Keratinocyte (primary cell): ENCODE results near the gene P2RX3.

Source experiments
- EZH2 ChIP-seq: IDR thresholded peaks from one replicate; pipeline ENCODE4 v1.6.1; 2012; ENCODE audit warnings: inconsistent platforms, mild to moderate bottlenecking, low read length, moderate library complexity
- TF ChIP-seq, protein P1 (sequence below), 3 experiments: IDR thresholded peaks in 1 of 3; conservative IDR thresholded peaks in 1 of 3; optimal IDR thresholded peaks in 1 of 3; 2 replicates in 2 of 3; 3 replicates in 1 of 3; pipeline versions ENCODE3 to v1.5.1; 2011; ENCODE audit warnings: low read length in 3 of 3, mild to moderate bottlenecking in 3 of 3, moderate library complexity in 2 of 3, control low read depth in 1 of 3, inconsistent platforms in 1 of 3; ENCODE audit not compliant: insufficient read depth in 2 of 3; ENCODE audit errors: extremely low read depth in 1 of 3

DNA sequence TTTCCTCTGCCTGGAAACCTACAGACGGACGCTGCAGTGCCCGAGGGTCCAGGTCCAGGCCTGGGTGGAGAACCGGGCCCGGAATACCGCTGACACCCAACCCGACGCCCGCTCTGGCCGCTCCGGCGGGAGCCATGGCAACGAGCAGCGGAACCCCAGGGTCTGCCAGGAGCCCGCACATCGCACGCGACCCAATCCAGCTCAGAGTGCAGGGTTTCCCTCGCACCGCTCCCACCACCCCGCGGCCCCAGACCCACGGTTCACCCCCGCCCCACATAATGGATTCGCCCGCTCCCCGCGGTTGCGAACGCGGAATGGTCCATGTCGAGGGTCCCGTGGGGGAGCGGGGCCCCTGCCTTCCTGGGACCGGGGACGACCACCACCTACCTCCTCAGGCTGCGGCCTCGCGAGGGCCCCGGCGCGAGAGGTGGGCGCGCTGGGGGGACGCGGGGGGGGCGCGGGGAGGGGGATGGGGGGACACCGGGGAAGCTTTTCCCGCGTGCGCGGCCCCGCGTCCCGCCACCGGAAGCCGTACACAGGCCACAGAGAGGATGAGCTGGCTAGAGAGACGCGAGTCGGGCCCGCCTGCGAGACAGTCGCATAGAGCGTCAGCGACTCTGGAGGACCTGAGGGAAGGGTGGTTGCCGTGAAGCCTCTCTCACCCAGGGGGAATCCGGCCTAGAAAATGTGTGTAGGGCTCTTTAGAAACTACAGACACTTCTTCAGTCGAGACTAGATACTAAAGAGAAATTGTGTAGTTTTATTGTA is 2.6 kb upstream of the P2RX3 start, which contains the start of gene SSRP1:
- TF ChIP-seq EZH2 = no peak
- TF ChIP-seq, protein P1, sequence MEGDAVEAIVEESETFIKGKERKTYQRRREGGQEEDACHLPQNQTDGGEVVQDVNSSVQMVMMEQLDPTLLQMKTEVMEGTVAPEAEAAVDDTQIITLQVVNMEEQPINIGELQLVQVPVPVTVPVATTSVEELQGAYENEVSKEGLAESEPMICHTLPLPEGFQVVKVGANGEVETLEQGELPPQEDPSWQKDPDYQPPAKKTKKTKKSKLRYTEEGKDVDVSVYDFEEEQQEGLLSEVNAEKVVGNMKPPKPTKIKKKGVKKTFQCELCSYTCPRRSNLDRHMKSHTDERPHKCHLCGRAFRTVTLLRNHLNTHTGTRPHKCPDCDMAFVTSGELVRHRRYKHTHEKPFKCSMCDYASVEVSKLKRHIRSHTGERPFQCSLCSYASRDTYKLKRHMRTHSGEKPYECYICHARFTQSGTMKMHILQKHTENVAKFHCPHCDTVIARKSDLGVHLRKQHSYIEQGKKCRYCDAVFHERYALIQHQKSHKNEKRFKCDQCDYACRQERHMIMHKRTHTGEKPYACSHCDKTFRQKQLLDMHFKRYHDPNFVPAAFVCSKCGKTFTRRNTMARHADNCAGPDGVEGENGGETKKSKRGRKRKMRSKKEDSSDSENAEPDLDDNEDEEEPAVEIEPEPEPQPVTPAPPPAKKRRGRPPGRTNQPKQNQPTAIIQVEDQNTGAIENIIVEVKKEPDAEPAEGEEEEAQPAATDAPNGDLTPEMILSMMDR (optimal IDR thresholded peaks at IDR 0.05 in 1 of 3, IDR thresholded peaks at IDR 0.05 in 1 of 3, conservative IDR thresholded peaks at IDR 0.05 in 1 of 3; ENCODE audit: extremely low read depth in 1 of 3, insufficient read depth in 2 of 3, low read length in 3 of 3) = peak in 1 of 3 experiments; percentile 41
